ENCODE measurements around the gene ADAM10. TPM values are rescaled to one million over a fixed set of nuclear protein-coding genes. Genes with fewer than 3 reads are reported as not detected.

ADAM10 gene
- total RNA-seq, 1 experiment from 2014 or later: 87.4 TPM

DNA sequence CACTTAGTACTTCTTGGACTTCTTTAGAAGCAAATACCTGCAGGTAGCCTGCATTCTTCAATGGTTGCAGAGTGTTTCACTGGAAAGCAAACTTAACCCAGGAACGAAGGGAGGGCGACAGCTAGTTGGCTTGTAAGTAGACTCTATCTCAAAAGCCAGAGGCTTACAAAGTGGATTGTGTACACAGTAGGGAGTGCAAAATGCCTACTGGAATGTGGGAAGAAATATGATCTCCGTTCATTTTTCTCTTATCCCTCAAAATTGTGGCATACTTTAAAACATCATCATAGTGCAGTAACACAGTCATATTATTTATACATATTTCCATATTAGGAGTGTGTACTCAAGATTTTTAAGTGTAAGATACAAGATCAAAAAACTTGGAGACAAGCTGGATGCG is 162.0 kb downstream of the ADAM10 start:
- DNase-seq (ENCODE audit: extremely low read depth, low read depth): no peak

DNA sequence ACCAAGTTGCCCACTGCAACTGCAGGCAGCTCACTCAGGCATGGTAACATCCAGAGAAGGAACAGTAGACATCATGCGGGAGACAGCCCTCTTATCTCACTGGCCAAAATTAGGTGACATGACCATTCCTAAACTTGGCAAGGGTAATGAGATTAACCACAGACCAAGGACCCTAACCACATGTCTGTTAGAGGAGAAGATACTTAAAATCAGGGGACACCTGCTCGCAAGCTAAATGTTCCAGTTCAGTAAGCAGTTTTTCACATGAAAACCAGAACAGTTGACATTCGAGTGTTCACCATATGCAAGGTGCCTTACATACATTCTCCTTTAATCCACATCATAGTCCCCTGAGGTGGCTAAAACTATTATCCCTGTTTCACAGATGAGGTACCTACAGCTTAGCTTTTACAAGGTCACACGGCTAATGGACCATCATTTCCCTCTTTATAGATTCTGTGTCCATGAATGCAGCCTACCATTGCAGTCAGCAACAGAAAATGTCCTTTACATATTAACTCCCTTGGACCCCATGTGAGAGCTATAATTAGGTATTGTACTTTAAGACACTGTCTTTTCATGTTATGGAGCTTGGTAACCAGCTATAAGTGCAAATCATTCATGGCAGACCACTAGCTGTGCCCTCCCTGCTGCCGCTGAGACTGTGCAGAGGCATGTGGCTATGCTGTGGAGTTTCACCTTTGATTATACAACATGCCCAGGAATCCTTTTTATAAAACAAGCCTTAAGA is 163.6 kb downstream of the ADAM10 start:
- no peak for DNase-seq (ENCODE audit: extremely low read depth, low read depth)

GRCh38 chr15:58584789-58585461 is 164.6 kb downstream of the ADAM10 start:
- no peak for DNase-seq (ENCODE audit: extremely low read depth, low read depth)

GRCh38 chr15:58583171-58583908 is 166.2 kb downstream of the ADAM10 start:
- DNase-seq (ENCODE audit: extremely low read depth, low read depth): no peak

- DNase-seq (ENCODE audit: extremely low read depth, low read depth): no peak
Observed at GRCh38 chr15:58582160-58582559, 167.3 kb downstream of the ADAM10 start.

- DNase-seq (ENCODE audit: extremely low read depth, low read depth): no peak
Observed at GRCh38 chr15:58576657-58577056, 172.8 kb downstream of the ADAM10 start.

DNA sequence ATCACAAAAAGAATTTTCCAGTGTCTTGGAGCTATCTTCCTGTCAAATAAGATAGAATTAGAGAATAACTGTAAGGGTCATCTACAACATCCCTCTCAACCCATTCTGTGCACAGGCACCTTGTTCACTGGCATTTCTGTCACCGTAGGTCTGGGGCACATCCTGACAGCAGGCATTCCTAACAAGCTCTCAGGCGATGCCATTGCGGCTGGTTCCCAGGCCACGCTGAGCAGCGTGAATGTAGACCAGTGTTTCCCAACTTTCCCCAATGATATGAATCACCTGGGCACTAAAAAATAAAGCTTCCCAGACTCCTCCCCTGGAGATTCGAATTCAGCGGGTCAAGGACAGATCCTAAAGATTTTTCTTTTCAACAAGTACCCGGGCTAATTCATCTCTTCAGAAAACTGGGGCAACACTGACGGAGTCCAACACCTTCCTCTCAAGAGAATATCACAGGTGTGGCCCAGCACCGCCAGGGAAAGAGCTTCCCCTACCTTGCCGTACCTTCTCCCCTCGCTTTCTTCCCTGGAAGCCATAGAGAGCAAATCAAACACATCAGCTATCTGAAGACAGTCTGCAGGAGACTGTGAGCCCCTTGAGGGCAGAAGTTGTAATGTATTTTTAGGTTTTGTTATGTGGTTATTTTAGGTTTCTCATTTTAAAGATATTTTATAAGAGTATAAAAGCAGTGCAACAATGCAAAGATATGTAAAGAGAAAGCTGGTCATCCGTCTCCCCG is 174.3 kb downstream of the ADAM10 start:
- DNase-seq (ENCODE audit: extremely low read depth, low read depth): no peak

- DNase-seq (ENCODE audit: extremely low read depth, low read depth): no peak
Observed at GRCh38 chr15:58574631-58575030, 174.9 kb downstream of the ADAM10 start.

- no peak for DNase-seq (ENCODE audit: extremely low read depth, low read depth)
Observed at GRCh38 chr15:58573270-58573669, 176.2 kb downstream of the ADAM10 start.

GRCh38 chr15:58572521-58572920 is 177.0 kb downstream of the ADAM10 start:
- no peak for DNase-seq (ENCODE audit: extremely low read depth, low read depth)

DNA sequence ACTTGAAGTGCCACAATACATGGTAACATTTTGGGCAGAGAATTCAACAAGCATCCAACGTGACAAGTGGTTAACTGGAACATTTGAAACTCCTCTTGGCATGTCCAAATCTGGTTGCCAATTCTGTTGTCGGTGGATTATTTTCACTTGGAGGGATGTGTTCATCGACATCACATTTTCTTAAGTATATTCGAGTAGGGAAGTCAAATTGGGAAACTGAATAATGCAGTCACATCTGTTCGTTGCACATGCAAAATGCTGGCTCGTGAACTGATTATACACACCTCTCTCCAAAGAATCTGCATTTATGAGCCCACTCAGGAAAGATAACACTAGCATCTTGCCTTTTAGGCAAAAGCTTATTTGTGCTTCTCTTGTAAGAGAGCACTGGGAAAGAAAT is 178.0 kb downstream of the ADAM10 start:
- no peak for DNase-seq (ENCODE audit: extremely low read depth, low read depth)

- no peak for DNase-seq (ENCODE audit: extremely low read depth, low read depth)
Observed at GRCh38 chr15:58569455-58569854, 180.1 kb downstream of the ADAM10 start.

DNA sequence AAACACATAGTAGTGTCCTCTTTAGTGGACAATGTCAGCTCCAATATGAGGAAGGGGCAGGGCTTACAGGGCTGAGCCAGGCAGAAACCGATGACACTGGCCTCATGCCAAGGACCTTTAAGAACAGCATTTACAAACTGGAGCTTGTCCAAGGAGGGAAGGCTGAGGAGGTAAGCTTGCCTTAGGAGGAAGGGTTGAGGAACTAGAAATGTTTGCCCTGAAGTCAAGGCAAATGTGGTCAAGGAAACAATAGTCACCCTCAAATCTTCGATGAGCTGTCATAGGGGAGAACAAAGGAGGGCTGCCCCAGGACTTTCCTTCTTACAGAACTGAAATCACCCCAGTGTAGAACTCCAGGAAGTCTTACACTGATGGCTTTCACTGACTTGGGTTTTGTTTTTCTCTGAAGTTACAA is 181.3 kb downstream of the ADAM10 start:
- DNase-seq (ENCODE audit: extremely low read depth, low read depth): no peak

DNA sequence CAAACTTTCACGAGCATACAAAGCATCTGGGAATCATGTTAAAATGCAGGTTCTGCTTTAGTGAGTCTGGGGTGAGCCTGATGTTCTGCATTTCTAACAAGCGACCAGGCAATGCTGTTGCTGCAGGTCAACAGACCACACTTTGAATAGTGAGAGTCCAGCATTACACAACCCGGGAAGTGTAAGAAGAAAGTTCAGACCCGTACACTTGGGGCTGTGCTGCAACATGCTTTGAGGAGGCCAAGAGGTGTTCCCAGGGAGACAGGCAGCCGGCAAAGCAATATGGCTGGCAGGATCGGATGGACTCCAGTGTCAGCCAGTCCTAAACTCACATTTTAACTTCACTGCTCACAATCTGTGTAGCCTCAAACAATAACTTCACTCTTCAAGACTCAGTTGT is 183.5 kb downstream of the ADAM10 start:
- DNase-seq (ENCODE audit: extremely low read depth, low read depth): no peak

- no peak for DNase-seq (ENCODE audit: extremely low read depth, low read depth)
Observed at GRCh38 chr15:58565619-58566018, 183.9 kb downstream of the ADAM10 start.

DNA sequence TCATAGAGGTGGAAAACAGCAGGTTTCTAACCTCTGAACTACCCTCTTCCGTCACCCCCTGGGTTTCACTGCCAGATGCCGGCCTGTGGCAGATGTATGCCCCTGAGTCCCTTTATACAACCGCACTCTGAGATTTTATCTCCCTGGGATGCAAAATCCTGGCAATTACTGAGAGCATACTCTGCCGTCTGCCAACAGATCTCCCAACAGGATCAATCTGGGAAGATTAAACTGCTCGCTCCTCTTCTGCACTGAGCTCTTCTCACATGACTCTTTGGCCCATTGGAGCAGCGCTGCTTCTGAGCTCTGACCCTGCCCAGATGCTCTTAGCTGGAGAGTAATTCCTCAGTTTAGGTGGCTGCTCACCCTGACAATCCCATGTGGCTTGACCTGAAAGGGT is 184.5 kb downstream of the ADAM10 start:
- DNase-seq (ENCODE audit: extremely low read depth, low read depth): no peak

DNA sequence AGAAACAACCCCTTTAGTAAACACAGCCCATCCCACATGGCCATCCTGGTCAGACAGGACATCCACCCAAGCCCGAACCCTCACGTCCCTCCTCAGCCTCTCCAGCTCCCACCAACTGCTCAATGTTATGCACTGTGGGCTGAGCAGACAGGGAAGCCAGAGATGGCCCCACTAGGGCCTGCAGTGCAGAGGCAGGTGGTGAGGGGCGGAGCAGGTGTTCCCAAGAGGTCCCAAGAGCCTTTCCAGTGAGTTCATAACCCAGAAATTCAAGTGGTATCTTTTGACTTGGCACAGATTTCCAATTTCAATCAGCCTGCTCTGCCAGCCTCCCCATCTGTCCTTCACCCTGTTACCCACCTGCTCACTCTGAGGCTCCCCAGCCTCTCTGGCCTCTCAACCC is 187.4 kb downstream of the ADAM10 start:
- no peak for DNase-seq (ENCODE audit: extremely low read depth, low read depth)

DNA sequence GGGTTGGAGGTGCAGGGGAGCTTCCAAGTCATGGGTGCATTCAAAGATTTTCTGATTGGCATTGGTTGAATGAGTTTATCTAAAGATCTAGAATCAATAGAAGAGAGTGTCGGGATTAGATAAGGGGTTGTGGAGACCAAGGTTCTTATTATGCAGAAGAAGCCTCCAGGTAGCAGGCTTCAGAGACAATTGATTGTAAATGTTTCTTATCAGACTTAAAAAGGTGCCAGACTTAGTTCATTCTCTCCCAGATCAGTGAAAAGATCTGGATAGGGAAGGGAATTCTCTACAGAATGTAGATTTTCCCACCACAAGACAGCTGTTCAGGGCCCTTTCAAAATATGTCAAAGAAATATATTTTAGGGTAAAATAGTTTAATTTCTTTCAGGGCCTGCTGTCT is 188.2 kb downstream of the ADAM10 start:
- no peak for DNase-seq (ENCODE audit: extremely low read depth, low read depth)

DNA sequence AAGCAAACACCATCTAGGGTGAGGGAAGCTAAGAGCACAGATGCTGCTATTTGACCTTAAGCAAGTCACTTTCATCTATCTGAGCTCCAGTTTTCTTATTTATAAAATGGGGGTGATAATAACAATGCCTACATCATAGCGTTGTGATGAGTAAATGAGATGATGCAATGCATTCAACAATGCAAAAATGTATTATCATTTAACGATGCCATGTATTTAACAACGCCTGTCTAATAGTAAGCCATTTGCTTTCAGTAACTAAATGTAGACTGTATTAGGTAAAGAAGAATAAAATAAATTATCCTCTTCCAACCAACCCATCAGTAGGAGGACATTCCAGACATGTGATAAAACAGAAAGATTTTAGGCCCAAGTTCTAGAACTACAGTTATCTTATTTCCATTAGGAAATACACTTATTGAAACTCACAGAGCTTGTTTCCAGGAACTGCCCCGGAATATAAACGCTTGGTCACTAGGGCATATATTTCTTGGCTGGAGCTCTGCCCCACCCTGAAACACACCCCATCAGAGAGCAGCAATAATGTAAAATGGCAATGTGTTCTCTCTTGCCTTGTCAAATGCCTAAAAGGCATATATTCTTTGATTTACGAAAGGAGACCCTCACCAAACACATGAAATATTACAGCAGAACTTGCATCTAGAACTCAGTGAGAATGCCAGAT is 189.5 kb downstream of the ADAM10 start:
- no peak for DNase-seq (ENCODE audit: extremely low read depth, low read depth)

DNA sequence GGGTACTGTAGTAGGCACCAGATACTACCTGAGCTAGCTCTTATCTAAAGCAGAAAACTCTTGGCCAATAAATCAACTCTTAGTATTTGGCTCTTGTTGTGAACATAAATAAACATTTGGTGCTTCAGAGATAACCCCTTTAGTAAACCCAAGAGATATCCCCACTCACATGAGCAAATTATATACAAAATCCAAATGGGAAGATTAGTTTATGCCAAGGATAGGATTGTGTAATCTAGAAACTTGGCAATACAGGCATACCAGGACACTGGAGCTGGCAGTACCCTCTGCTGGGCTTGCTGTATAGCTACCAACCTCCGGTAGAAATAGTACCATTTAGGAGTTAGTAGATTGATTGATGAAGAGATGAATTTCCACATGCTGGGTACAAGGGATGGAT is 190.7 kb downstream of the ADAM10 start:
- DNase-seq (ENCODE audit: extremely low read depth, low read depth): no peak

Measured in NCI-H460 (cell line).